ENCODE data around the gene TSPAN33.

Gene TSPAN33

GRCh38 chr7:129160161-129160905, 15.8 kb downstream of the TSPAN33 start:
- Histone ChIP-seq H3K4me1 (ENCODE audit: control insufficient read depth, insufficient read depth, low read length, unreplicated experiment) (no peaks in the 10 kb centered on the region), H2AFZ (ENCODE audit: low read length, unreplicated experiment) (no peak overlapping the region), H3K27me3 (ENCODE audit: insufficient read depth, low read length) (peaks cover 29% of the 10 kb centered on the region), H3K4me3 (ENCODE audit: low read depth, low read length) (no peak overlapping the region), H3K27ac (ENCODE audit: low read depth, low read length) (no peak overlapping the region), H3K79me2 (ENCODE audit: control insufficient read depth, insufficient read depth, low read length, unreplicated experiment) (no peaks in the 10 kb centered on the region), H3K36me3 (ENCODE audit: insufficient read depth, low read length) (no peaks in the 10 kb centered on the region)

- Histone ChIP-seq H2AFZ (ENCODE audit: low read length, unreplicated experiment) (no peak overlapping the region), H3K27ac (ENCODE audit: low read depth, low read length) (no peak overlapping the region), H3K4me3 (ENCODE audit: low read depth, low read length) (no peak overlapping the region), H3K27me3 (ENCODE audit: insufficient read depth, low read length) (peaks cover 22% of the 10 kb centered on the region), H3K79me2 (ENCODE audit: control insufficient read depth, insufficient read depth, low read length, unreplicated experiment) (no peaks in the 10 kb centered on the region), H3K36me3 (ENCODE audit: insufficient read depth, low read length) (no peaks in the 10 kb centered on the region), H3K4me1 (ENCODE audit: control insufficient read depth, insufficient read depth, low read length, unreplicated experiment) (no peaks in the 10 kb centered on the region)
These were observed 17.2 kb downstream of the TSPAN33 start for GRCh38 chr7:129161524-129162225.

GRCh38 chr7:129162732-129163131, 18.2 kb downstream of the TSPAN33 start:
- Histone ChIP-seq H2AFZ (ENCODE audit: low read length, unreplicated experiment) (no peak overlapping the region), H3K4me3 (ENCODE audit: low read depth, low read length) (no peak overlapping the region), H3K27ac (ENCODE audit: low read depth, low read length) (no peak overlapping the region), H3K27me3 (ENCODE audit: insufficient read depth, low read length) (peaks cover 22% of the 10 kb centered on the region), H3K79me2 (ENCODE audit: control insufficient read depth, insufficient read depth, low read length, unreplicated experiment) (no peaks in the 10 kb centered on the region), H3K36me3 (ENCODE audit: insufficient read depth, low read length) (no peaks in the 10 kb centered on the region), H3K4me1 (ENCODE audit: control insufficient read depth, insufficient read depth, low read length, unreplicated experiment) (no peaks in the 10 kb centered on the region)

- Histone ChIP-seq H3K4me3 (ENCODE audit: low read depth, low read length) (no peak overlapping the region), H3K4me1 (ENCODE audit: control insufficient read depth, insufficient read depth, low read length, unreplicated experiment) (no peaks in the 10 kb centered on the region), H3K79me2 (ENCODE audit: control insufficient read depth, insufficient read depth, low read length, unreplicated experiment) (no peaks in the 10 kb centered on the region), H3K27me3 (ENCODE audit: insufficient read depth, low read length) (peaks cover 27% of the 10 kb centered on the region), H2AFZ (ENCODE audit: low read length, unreplicated experiment) (no peak overlapping the region), H3K36me3 (ENCODE audit: insufficient read depth, low read length) (no peaks in the 10 kb centered on the region), H3K27ac (ENCODE audit: low read depth, low read length) (no peak overlapping the region)
These were observed 19.5 kb downstream of the TSPAN33 start for GRCh38 chr7:129163875-129164544.

GRCh38 chr7:129166745-129167144, 22.2 kb downstream of the TSPAN33 start:
- Histone ChIP-seq H3K4me3 (ENCODE audit: low read depth, low read length) (no peak overlapping the region), H3K4me1 (ENCODE audit: control insufficient read depth, insufficient read depth, low read length, unreplicated experiment) (no peaks in the 10 kb centered on the region), H3K79me2 (ENCODE audit: control insufficient read depth, insufficient read depth, low read length, unreplicated experiment) (no peaks in the 10 kb centered on the region), H3K27me3 (ENCODE audit: insufficient read depth, low read length) (peaks cover 35% of the 10 kb centered on the region), H3K36me3 (ENCODE audit: insufficient read depth, low read length) (no peaks in the 10 kb centered on the region), H3K27ac (ENCODE audit: low read depth, low read length) (no peak overlapping the region), H2AFZ (ENCODE audit: low read length, unreplicated experiment) (no peak overlapping the region)

- Histone ChIP-seq H3K4me3 (ENCODE audit: low read depth, low read length) (no peak overlapping the region), H3K4me1 (ENCODE audit: control insufficient read depth, insufficient read depth, low read length, unreplicated experiment) (no peaks in the 10 kb centered on the region), H3K36me3 (ENCODE audit: insufficient read depth, low read length) (no peaks in the 10 kb centered on the region), H3K27me3 (ENCODE audit: insufficient read depth, low read length) (peaks cover 35% of the 10 kb centered on the region), H3K27ac (ENCODE audit: low read depth, low read length) (no peak overlapping the region), H2AFZ (ENCODE audit: low read length, unreplicated experiment) (no peak overlapping the region), H3K79me2 (ENCODE audit: control insufficient read depth, insufficient read depth, low read length, unreplicated experiment) (no peaks in the 10 kb centered on the region)
These were observed 23.3 kb downstream of the TSPAN33 start for GRCh38 chr7:129167817-129168216.

- H3K27me3 ChIP-seq (ENCODE audit: insufficient read depth, low read length), result peaks cover 35% of the 10 kb centered on the region
- H3K4me1 ChIP-seq (ENCODE audit: control insufficient read depth, insufficient read depth, low read length, unreplicated experiment), result no peaks in the 10 kb centered on the region
- no peak overlapping the region for H3K27ac ChIP-seq (ENCODE audit: low read depth, low read length)
- H3K36me3 ChIP-seq (ENCODE audit: insufficient read depth, low read length), result no peaks in the 10 kb centered on the region
- H2AFZ ChIP-seq (ENCODE audit: low read length, unreplicated experiment), result no peak overlapping the region
- no peaks in the 10 kb centered on the region for H3K79me2 ChIP-seq (ENCODE audit: control insufficient read depth, insufficient read depth, low read length, unreplicated experiment)
- peak overlapping the region; percentile 74 for H3K4me3 ChIP-seq (ENCODE audit: low read depth, low read length)
These were observed 23.9 kb downstream of the TSPAN33 start for GRCh38 chr7:129168231-129169021.

- Histone ChIP-seq H3K79me2 (ENCODE audit: control insufficient read depth, insufficient read depth, low read length, unreplicated experiment) (no peaks in the 10 kb centered on the region), H3K4me1 (ENCODE audit: control insufficient read depth, insufficient read depth, low read length, unreplicated experiment) (no peaks in the 10 kb centered on the region), H3K27me3 (ENCODE audit: insufficient read depth, low read length) (peaks cover 35% of the 10 kb centered on the region), H3K36me3 (ENCODE audit: insufficient read depth, low read length) (no peaks in the 10 kb centered on the region), H2AFZ (ENCODE audit: low read length, unreplicated experiment) (peak overlapping the region; percentile 88), H3K4me3 (ENCODE audit: low read depth, low read length) (peak overlapping the region; percentile 74), H3K27ac (ENCODE audit: low read depth, low read length) (no peak overlapping the region)
These were observed 24.7 kb downstream of the TSPAN33 start for GRCh38 chr7:129169171-129169671.

GRCh38 chr7:129169686-129170440, 25.4 kb downstream of the TSPAN33 start:
- no peaks in the 10 kb centered on the region for H3K4me1 ChIP-seq (ENCODE audit: control insufficient read depth, insufficient read depth, low read length, unreplicated experiment)
- H2AFZ ChIP-seq (ENCODE audit: low read length, unreplicated experiment), result peak overlapping the region; percentile 88
- peak overlapping the region; percentile 74 for H3K4me3 ChIP-seq (ENCODE audit: low read depth, low read length)
- no peaks in the 10 kb centered on the region for H3K79me2 ChIP-seq (ENCODE audit: control insufficient read depth, insufficient read depth, low read length, unreplicated experiment)
- no peaks in the 10 kb centered on the region for H3K36me3 ChIP-seq (ENCODE audit: insufficient read depth, low read length)
- no peak overlapping the region for H3K27ac ChIP-seq (ENCODE audit: low read depth, low read length)
- H3K27me3 ChIP-seq (ENCODE audit: insufficient read depth, low read length), result peaks cover 35% of the 10 kb centered on the region
